Endothelial cell (in vitro differentiated cells): ENCODE measurements around the gene SLAMF8. TPM values are rescaled to one million over a fixed set of nuclear protein-coding genes. Genes with fewer than 3 reads are reported as not detected.

ENCODE experiments used
- DNase-seq: peaks from one replicate; pipeline ENCODE4 v3.0.0; 2021; ENCODE audit warnings: low spot score
- H3K27ac Mint-ChIP-seq: one replicate; pipeline ENCODE4 v1.8.0; 2021; ENCODE audit warnings: mixed read lengths, inconsistent platforms; ENCODE audit not compliant: unreplicated experiment
- H3K27me3 Mint-ChIP-seq: one replicate; pipeline ENCODE4 v1.8.0; 2021; ENCODE audit warnings: mild to moderate bottlenecking, moderate library complexity, mixed read lengths, inconsistent platforms; ENCODE audit not compliant: unreplicated experiment
- H3K36me3 Mint-ChIP-seq: one replicate; pipeline ENCODE4 v1.8.0; 2021; ENCODE audit warnings: mild to moderate bottlenecking, low read depth, mixed read lengths, inconsistent platforms; ENCODE audit not compliant: unreplicated experiment
- H3K4me1 Mint-ChIP-seq: one replicate; pipeline ENCODE4 v1.8.0; 2021; ENCODE audit warnings: mild to moderate bottlenecking, mixed read lengths, inconsistent platforms; ENCODE audit not compliant: unreplicated experiment
- H3K4me3 Mint-ChIP-seq: one replicate; pipeline ENCODE4 v1.8.0; 2021; ENCODE audit warnings: mild to moderate bottlenecking, mixed read lengths, inconsistent platforms; ENCODE audit not compliant: unreplicated experiment
- H3K9me3 Mint-ChIP-seq: one replicate; pipeline ENCODE4 v1.8.0; 2021; ENCODE audit warnings: mixed read lengths, inconsistent platforms; ENCODE audit not compliant: unreplicated experiment
- total RNA-seq: library from RNA; stranded (reverse); fragmentation: NEBNext Ultra II Directional; extraction: Animal tissue kit (Norgen Biotek cat#: 25700); gene quantifications from one replicate; pipeline ENCODE4 v1.2.1, GENCODE V29; 2021; ENCODE audit not compliant: unreplicated experiment
- TF ChIP-seq, protein P1 (sequence below): fragments of 200-600 bp; sonication (generic); IDR thresholded peaks from one replicate; pipeline ENCODE4 v1.5.0; 2021; ENCODE audit warnings: antibody characterized with exemption; ENCODE audit not compliant: unreplicated experiment

Gene SLAMF8
- total RNA-seq, 1 donor from 2014 or later, result not detected

DNA sequence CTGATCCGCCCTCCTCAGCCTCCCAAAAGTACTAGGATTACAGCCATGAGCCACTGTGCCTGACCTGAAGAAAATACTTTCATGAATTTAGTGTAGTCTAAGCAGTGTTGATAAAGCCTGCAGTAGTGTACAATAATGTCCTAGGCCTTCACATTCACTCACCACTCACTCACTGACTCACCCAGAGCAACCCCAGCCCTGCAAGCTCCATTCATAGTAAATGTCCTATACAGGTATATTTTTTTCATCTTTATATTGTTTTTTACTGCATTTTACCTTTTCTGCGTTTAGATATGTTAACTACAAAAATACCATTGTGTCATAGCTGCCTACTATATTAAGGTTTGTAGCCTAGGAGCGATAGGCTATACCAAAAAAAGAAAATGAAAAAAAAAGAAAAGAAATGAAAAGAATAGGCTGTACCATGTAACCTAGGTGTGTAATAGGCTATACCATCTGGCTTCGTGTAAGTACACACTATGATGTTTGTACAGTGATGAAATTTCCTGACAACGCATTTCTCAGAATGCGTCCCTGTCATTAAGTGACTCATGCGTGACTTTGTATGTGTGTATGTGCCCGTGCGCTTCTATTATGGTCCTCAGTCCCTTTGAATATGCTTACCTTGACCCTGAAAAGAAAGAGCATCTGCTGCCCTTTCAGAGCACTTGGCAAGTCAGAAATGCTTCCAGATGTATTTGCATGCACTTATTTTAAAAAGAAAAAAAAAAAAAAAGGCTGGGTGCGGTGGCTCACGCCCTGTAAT is 9.2 kb upstream of the SLAMF8 start:
- no peak overlapping the region for H3K27ac Mint-ChIP-seq
- H3K27me3 Mint-ChIP-seq, result peaks cover 6% of the 10 kb centered on the region
- H3K9me3 Mint-ChIP-seq, result no peaks in the 10 kb centered on the region
- TF ChIP-seq, protein P1, sequence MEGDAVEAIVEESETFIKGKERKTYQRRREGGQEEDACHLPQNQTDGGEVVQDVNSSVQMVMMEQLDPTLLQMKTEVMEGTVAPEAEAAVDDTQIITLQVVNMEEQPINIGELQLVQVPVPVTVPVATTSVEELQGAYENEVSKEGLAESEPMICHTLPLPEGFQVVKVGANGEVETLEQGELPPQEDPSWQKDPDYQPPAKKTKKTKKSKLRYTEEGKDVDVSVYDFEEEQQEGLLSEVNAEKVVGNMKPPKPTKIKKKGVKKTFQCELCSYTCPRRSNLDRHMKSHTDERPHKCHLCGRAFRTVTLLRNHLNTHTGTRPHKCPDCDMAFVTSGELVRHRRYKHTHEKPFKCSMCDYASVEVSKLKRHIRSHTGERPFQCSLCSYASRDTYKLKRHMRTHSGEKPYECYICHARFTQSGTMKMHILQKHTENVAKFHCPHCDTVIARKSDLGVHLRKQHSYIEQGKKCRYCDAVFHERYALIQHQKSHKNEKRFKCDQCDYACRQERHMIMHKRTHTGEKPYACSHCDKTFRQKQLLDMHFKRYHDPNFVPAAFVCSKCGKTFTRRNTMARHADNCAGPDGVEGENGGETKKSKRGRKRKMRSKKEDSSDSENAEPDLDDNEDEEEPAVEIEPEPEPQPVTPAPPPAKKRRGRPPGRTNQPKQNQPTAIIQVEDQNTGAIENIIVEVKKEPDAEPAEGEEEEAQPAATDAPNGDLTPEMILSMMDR, result no peak
- no peaks in the 10 kb centered on the region for H3K36me3 Mint-ChIP-seq
- no peak overlapping the region for H3K4me3 Mint-ChIP-seq
- DNase-seq, result no peak
- no peaks in the 10 kb centered on the region for H3K4me1 Mint-ChIP-seq

DNA sequence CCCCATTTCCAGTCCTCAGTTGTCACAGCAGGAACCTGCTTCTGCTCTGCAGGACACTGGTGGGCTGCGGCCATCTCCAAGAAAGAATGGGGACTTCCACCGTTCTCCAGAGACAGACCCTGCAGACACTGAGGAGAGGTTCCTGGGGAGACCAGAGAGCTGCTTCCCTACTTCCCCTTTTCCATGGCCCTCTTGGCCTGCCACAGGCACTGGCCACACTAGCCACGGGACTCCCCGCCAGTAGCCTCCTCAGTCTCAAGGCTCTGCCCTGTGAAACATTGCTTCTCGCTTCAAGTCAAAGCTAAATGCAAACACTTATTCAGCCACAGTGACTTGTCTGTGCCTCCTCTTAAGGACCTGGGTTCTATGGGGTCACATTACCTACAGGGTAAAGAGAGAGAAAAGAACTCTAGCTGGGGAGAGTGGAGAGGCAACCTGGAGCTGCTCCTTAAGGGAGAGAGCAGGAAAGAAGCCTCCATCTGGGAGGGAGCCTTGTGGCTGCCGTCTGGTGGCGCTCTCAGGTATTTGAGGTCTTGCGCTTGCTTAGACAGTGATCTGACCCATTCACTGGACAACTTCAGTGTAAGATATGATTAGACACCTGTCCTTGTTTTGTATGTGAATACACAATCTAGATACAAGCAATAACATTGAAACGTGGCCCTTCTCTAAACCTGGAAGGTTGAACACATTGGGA is 5.4 kb upstream of the SLAMF8 start:
- H3K36me3 Mint-ChIP-seq, result no peaks in the 10 kb centered on the region
- peaks cover 5% of the 10 kb centered on the region for H3K4me1 Mint-ChIP-seq
- no peak overlapping the region for H3K27ac Mint-ChIP-seq
- no peak overlapping the region for H3K4me3 Mint-ChIP-seq
- TF ChIP-seq, protein P1, result peak; percentile 35
- H3K9me3 Mint-ChIP-seq, result no peaks in the 10 kb centered on the region
- peaks cover 12% of the 10 kb centered on the region for H3K27me3 Mint-ChIP-seq
- peak; percentile 72 for DNase-seq

DNA sequence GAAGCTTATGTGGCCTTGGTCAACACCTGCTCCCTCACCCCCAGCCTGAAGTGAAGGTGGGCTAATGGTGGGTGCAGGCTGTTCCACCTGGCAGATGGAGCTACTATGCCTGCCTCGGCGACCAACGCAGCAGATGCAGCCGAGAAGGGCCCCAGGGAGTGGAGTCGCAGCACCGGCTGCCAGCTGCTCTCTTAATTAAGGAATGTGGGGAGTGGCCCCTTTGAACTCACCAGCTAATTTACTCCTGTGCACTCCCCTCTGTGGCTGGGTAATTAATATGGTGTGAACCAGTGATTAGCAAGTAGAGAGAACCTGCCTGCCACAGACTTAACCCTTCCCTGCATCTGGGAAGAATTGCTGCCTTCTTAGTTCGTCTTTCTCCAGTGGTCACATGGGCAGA is 3.3 kb upstream of the SLAMF8 start:
- no peaks in the 10 kb centered on the region for H3K9me3 Mint-ChIP-seq
- H3K4me3 Mint-ChIP-seq, result peak overlapping the region; percentile 37
- DNase-seq, result no peak
- peaks cover 6% of the 10 kb centered on the region for H3K4me1 Mint-ChIP-seq
- H3K27ac Mint-ChIP-seq, result no peak overlapping the region
- TF ChIP-seq, protein P1, result no peak
- H3K27me3 Mint-ChIP-seq, result peaks cover 14% of the 10 kb centered on the region
- H3K36me3 Mint-ChIP-seq, result no peaks in the 10 kb centered on the region

DNA sequence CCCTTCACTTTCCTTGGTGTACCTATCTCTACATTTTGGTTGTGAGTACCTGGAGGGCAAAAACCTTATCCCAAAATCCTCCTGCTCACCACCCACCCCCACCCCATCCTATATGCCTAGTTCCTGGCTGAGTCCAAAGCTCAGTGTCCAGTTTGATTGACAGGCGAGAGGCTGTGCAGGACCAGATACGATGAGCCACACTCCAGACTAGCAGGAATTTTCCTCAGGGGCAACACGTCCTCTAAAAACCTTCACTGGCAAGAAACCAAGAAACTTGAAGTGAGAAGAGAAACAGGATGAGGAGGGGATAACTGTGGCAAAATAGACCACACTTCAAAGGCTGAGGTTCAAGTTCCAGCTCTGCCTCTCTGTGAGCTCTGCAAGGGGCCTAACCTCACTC is 1.1 kb upstream of the SLAMF8 start:
- Mint-ChIP-seq H3K27ac (no peak overlapping the region), H3K27me3 (peaks cover 16% of the 10 kb centered on the region), H3K9me3 (no peaks in the 10 kb centered on the region), H3K36me3 (no peaks in the 10 kb centered on the region), H3K4me1 (peaks cover 6% of the 10 kb centered on the region), H3K4me3 (no peak overlapping the region)
- DNase-seq, result no peak
- TF ChIP-seq, protein P1, result no peak

DNA sequence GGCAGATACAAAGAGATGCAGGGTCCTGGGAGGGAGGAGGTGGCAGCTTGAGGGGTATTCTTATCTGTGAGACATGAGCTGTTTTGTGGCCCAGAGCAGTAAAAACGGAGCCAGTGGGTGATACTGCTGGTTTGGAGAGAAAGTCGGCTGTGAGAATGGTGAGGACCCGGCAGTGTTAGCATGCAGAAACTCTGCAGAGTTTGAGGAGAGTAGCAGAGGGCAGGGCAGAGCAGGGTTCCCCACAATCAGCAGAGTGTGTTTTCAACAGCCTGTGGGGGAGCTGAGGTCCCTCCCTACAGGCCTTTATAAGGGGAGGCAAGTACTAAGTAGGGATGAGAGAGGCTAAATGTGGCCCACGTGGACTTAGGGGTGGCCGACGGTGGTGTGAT is 423 bp downstream of the SLAMF8 start:
- Mint-ChIP-seq H3K9me3 (no peaks in the 10 kb centered on the region), H3K27ac (no peak overlapping the region), H3K36me3 (no peaks in the 10 kb centered on the region), H3K4me3 (no peak overlapping the region), H3K27me3 (peaks cover 15% of the 10 kb centered on the region), H3K4me1 (peaks cover 6% of the 10 kb centered on the region)
- DNase-seq, result no peak
- TF ChIP-seq, protein P1, result no peak
